HFFc6 (cell line): ENCODE measurements around the gene RSAD1. TPM values are rescaled to one million over a fixed set of nuclear protein-coding genes. Genes with fewer than 3 reads are reported as not detected.

Experiments
- DNase-seq: peaks from one replicate; pipeline ENCODE4 v3.0.0-alpha.2; 2018
- H3K27ac Mint-ChIP-seq: 2 replicates; pipeline ENCODE4 v1.8.0; 2020; ENCODE audit warnings: mild to moderate bottlenecking, mixed read lengths
- H3K27me3 Mint-ChIP-seq: 2 replicates; pipeline ENCODE4 v1.8.0; 2021; ENCODE audit warnings: mild to moderate bottlenecking, moderate library complexity, mixed read lengths; ENCODE audit not compliant: insufficient read depth
- H3K36me3 Mint-ChIP-seq: 2 replicates; pipeline ENCODE4 v1.8.0; 2021; ENCODE audit warnings: low read depth, mixed read lengths
- H3K4me1 Mint-ChIP-seq: 2 replicates; pipeline ENCODE4 v1.8.0; 2020; ENCODE audit warnings: low read depth, mixed read lengths
- H3K4me3 Mint-ChIP-seq: 2 replicates; pipeline ENCODE4 v1.8.0; 2020; ENCODE audit warnings: mild to moderate bottlenecking, moderate library complexity, mixed read lengths
- H3K9me3 Mint-ChIP-seq: 2 replicates; pipeline ENCODE4 v1.8.0; 2020; ENCODE audit warnings: mild to moderate bottlenecking, mixed read lengths
- total RNA-seq, 6 experiments: library from RNA; stranded (reverse); fragmentation: NEBNext Ultra II Directional; extraction: Animal tissue kit (Norgen Biotek cat#: 25700); gene quantifications; 2 replicates in 1 of 6; 3 replicates in 5 of 6; pipeline ENCODE4 v1.2.3, GENCODE V29; 2021
- TF ChIP-seq, protein P1 (sequence below): fragments of 200-600 bp; sonication (generic); IDR thresholded peaks from 2 replicates; pipeline ENCODE4 v1.5.0; 2021; ENCODE audit warnings: antibody characterized with exemption, mild to moderate bottlenecking

The RSAD1 gene
- total RNA-seq, 6 experiments from 2014 or later: 14.9 to 20.4 (median 17.5) TPM

DNA sequence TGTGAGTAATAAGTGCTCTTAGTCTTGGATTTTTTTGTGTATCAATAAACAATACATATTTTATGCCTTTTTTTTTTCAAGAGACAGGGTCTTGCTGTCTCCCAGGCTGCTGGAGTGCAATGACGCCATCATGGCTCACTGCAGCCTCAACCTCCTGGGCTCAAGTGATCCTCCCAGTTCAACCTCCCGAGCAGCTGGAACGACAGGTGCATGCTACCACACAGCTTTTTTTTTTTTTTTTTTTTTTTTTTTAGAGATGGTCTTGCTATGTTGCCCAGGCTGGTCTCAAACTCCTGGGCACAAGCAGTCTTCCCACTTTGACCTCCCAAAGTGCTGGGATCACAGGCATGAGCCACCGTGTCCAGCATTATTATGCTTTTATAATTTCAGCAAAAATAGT lies 39.7 kb upstream of the RSAD1 start:
- DNase-seq: no peak
- no peak overlapping the region for H3K4me3 Mint-ChIP-seq
- H3K36me3 Mint-ChIP-seq: peaks cover 7% of the 10 kb centered on the region; the same call in 1 of the 2 replicates
- no peaks in the 10 kb centered on the region for H3K27me3 Mint-ChIP-seq
- peaks cover 5% of the 10 kb centered on the region for H3K4me1 Mint-ChIP-seq
- no peak overlapping the region for H3K27ac Mint-ChIP-seq
- no peaks in the 10 kb centered on the region for H3K9me3 Mint-ChIP-seq
- TF ChIP-seq, protein P1, sequence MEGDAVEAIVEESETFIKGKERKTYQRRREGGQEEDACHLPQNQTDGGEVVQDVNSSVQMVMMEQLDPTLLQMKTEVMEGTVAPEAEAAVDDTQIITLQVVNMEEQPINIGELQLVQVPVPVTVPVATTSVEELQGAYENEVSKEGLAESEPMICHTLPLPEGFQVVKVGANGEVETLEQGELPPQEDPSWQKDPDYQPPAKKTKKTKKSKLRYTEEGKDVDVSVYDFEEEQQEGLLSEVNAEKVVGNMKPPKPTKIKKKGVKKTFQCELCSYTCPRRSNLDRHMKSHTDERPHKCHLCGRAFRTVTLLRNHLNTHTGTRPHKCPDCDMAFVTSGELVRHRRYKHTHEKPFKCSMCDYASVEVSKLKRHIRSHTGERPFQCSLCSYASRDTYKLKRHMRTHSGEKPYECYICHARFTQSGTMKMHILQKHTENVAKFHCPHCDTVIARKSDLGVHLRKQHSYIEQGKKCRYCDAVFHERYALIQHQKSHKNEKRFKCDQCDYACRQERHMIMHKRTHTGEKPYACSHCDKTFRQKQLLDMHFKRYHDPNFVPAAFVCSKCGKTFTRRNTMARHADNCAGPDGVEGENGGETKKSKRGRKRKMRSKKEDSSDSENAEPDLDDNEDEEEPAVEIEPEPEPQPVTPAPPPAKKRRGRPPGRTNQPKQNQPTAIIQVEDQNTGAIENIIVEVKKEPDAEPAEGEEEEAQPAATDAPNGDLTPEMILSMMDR: no peak

- TF ChIP-seq, protein P1: no peak
- Mint-ChIP-seq H3K36me3 (peaks cover 7% of the 10 kb centered on the region; the same call in 1 of the 2 replicates), H3K27me3 (no peaks in the 10 kb centered on the region), H3K4me3 (no peak overlapping the region), H3K9me3 (no peaks in the 10 kb centered on the region), H3K4me1 (peaks cover 5% of the 10 kb centered on the region), H3K27ac (no peak overlapping the region)
- DNase-seq: no peak
Measured at GRCh38 chr17:50440172-50440837, 38.4 kb upstream of the RSAD1 start.

DNA sequence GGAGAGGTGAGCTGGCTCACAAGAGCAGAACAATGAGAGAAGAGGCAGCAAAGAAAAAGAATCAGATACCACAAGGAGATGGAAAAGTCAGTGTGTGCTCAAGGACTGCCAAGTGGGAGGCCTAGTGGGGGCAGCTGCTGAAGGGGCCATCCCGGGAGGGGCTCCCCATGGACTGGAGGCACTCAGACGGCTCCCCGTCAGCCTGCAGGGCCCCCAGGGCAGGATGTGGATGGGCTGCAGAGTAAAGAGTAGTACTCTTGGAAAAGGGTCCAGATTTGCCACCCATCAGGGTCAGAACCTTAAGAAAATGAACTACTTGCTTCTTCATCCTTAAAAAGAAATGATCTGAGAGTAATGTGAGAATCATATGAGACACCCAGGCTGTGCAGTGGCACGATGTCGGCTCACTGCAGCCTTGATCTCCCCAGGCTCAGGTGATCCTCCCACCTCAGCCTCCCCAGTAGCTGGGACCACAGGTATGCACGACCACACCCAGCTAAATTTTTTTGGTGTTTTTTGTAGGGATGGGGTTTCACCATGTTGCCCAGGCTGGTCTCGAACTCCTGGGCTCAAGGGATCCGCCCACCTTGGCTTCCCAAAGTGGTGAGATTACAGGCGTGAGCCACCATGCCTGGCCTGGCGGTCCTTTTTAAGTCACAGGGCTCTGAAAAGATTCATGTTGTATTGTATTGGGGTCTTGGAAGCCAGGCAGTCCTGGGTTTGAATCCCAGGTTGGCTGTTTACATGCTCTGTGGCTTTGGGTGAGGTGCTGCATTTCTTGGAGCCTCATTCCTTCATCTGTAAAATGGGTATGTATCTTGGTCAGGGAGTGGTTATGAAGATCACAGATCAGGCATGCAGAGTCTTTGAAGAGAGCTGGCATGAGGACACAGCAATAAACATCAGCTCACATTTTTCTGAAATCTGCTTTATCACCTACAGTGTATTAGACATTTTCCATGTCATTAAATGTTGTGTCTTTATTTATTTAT lies 37.5 kb upstream of the RSAD1 start:
- H3K4me1 Mint-ChIP-seq: peaks cover 5% of the 10 kb centered on the region
- peaks cover 7% of the 10 kb centered on the region; the same call in 1 of the 2 replicates for H3K36me3 Mint-ChIP-seq
- TF ChIP-seq, protein P1: no peak
- no peak for DNase-seq
- no peaks in the 10 kb centered on the region for H3K27me3 Mint-ChIP-seq
- H3K4me3 Mint-ChIP-seq: no peak overlapping the region
- H3K27ac Mint-ChIP-seq: no peak overlapping the region
- no peaks in the 10 kb centered on the region for H3K9me3 Mint-ChIP-seq

- H3K4me1 Mint-ChIP-seq: peaks cover 5% of the 10 kb centered on the region
- no peak overlapping the region for H3K4me3 Mint-ChIP-seq
- peaks cover 4% of the 10 kb centered on the region; the same call in 1 of the 2 replicates for H3K36me3 Mint-ChIP-seq
- H3K27ac Mint-ChIP-seq: no peak overlapping the region
- no peaks in the 10 kb centered on the region for H3K9me3 Mint-ChIP-seq
- TF ChIP-seq, protein P1: no peak
- no peak for DNase-seq
- no peaks in the 10 kb centered on the region for H3K27me3 Mint-ChIP-seq
Measured at GRCh38 chr17:50443505-50443974, 35.1 kb upstream of the RSAD1 start.

- no peaks in the 10 kb centered on the region for H3K9me3 Mint-ChIP-seq
- no peaks in the 10 kb centered on the region for H3K27me3 Mint-ChIP-seq
- no peak overlapping the region for H3K4me3 Mint-ChIP-seq
- no peak for DNase-seq
- H3K27ac Mint-ChIP-seq: no peak overlapping the region
- H3K36me3 Mint-ChIP-seq: peaks cover 4% of the 10 kb centered on the region; the same call in 1 of the 2 replicates
- TF ChIP-seq, protein P1: no peak
- peaks cover 5% of the 10 kb centered on the region for H3K4me1 Mint-ChIP-seq
Measured at GRCh38 chr17:50444841-50445715, 33.6 kb upstream of the RSAD1 start.
